NCI-H2171 (cell line): ENCODE results near the gene METTL25.

Source experiments
- DNase-seq: peaks from one replicate; lab custom pipeline; 2025; lab: John Stamatoyannopoulos, UW

The METTL25 gene

GRCh38 chr12:82470906-82471512 is 112.7 kb downstream of the METTL25 start:
- no peak for DNase-seq

- no peak for DNase-seq
These were observed 114.9 kb downstream of the METTL25 start for GRCh38 chr12:82473111-82473754.

GRCh38 chr12:82474181-82474797 is 116.0 kb downstream of the METTL25 start:
- no peak for DNase-seq

- no peak for DNase-seq
These were observed 116.5 kb downstream of the METTL25 start for GRCh38 chr12:82474798-82475184.

- DNase-seq, result no peak
These were observed 116.9 kb downstream of the METTL25 start for GRCh38 chr12:82475211-82475610.

- DNase-seq, result no peak
These were observed 118.2 kb downstream of the METTL25 start for GRCh38 chr12:82476511-82476910.

- no peak for DNase-seq
These were observed 121.2 kb downstream of the METTL25 start for GRCh38 chr12:82479511-82479910.

GRCh38 chr12:82480606-82481005 is 122.3 kb downstream of the METTL25 start:
- no peak for DNase-seq

- DNase-seq, result no peak
These were observed 123.6 kb downstream of the METTL25 start for GRCh38 chr12:82481954-82482353.

GRCh38 chr12:82486524-82487235 is 128.4 kb downstream of the METTL25 start:
- no peak for DNase-seq

- no peak for DNase-seq
These were observed 146.1 kb downstream of the METTL25 start for GRCh38 chr12:82504409-82504808.

GRCh38 chr12:82505150-82505549 is 146.8 kb downstream of the METTL25 start:
- DNase-seq, result no peak

GRCh38 chr12:82507686-82508085 is 149.4 kb downstream of the METTL25 start:
- DNase-seq, result no peak

- DNase-seq, result peak; percentile 13
These were observed 152.1 kb downstream of the METTL25 start for GRCh38 chr12:82510386-82510785.

GRCh38 chr12:82514880-82515279 is 156.6 kb downstream of the METTL25 start:
- no peak for DNase-seq

GRCh38 chr12:82515652-82516051 is 157.3 kb downstream of the METTL25 start:
- no peak for DNase-seq

GRCh38 chr12:82517027-82517426 is 158.7 kb downstream of the METTL25 start:
- DNase-seq, result no peak

GRCh38 chr12:82517808-82518207 is 159.5 kb downstream of the METTL25 start:
- no peak for DNase-seq

GRCh38 chr12:82519510-82519909 is 161.2 kb downstream of the METTL25 start:
- DNase-seq, result no peak

GRCh38 chr12:82522285-82522684 is 164.0 kb downstream of the METTL25 start:
- no peak for DNase-seq

- peak; percentile 29 for DNase-seq
These were observed 164.4 kb downstream of the METTL25 start for GRCh38 chr12:82522762-82523161.

GRCh38 chr12:82523996-82524395 is 165.7 kb downstream of the METTL25 start:
- no peak for DNase-seq

- no peak for DNase-seq
These were observed 166.3 kb downstream of the METTL25 start for GRCh38 chr12:82524641-82525040.
